Prostate gland (tissue), 2 donors: ENCODE data around the gene TENT5C. TPM values are rescaled to one million over a fixed set of nuclear protein-coding genes. Genes with fewer than 3 reads are reported as not detected.

Experiments
- DNase-seq: peaks from one replicate; pipeline ENCODE4 v3.0.0-alpha.2; 2019; ENCODE audit warnings: low spot score
- H3K27ac ChIP-seq, 2 donors: fragments of 200-600 bp; sonication (generic); 2 replicates each; pipeline ENCODE4 v1.5.1; 2017 to 2019
- H3K27me3 ChIP-seq: fragments of 200-600 bp; sonication (generic); replicated peaks from 2 replicates; pipeline ENCODE4 v1.5.1; 2019; ENCODE audit not compliant: insufficient read depth
- H3K36me3 ChIP-seq, 2 donors: fragments of 200-600 bp; sonication (generic); 1 replicate in 1 of 2; 2 replicates in 1 of 2; pipeline versions ENCODE4 v1.5.1 to v1.8.1; 2017 to 2019
- H3K4me1 ChIP-seq: fragments of 200-600 bp; sonication (generic); replicated peaks from 2 replicates; pipeline ENCODE4 v1.5.1; 2019
- H3K4me3 ChIP-seq, 2 donors: fragments of 200-600 bp; sonication (generic); 2 replicates each; pipeline ENCODE4 v1.5.1; 2017 to 2019
- H3K9me3 ChIP-seq: fragments of 200-600 bp; sonication (generic); 2 replicates; pipeline ENCODE4 v1.5.1; 2017
- CTCF ChIP-seq, 4 experiments: fragments of 200-600 bp in 2 of 4; fragments of 450-650 bp in 2 of 4; sonication (generic) in 2 of 4; IDR thresholded peaks; 1 replicate in 3 of 4; 2 replicates in 1 of 4; pipeline ENCODE4 v1.5.1; 2016 to 2019; ENCODE audit warnings: antibody characterized with exemption in 4 of 4, mild to moderate bottlenecking in 2 of 4, moderate library complexity in 2 of 4
- POLR2A ChIP-seq: fragments of 450-650 bp; IDR thresholded peaks from one replicate; pipeline ENCODE4 v1.6.1; 2016; ENCODE audit warnings: antibody characterized with exemption, mild to moderate bottlenecking
- POLR2AphosphoS5 ChIP-seq: sonication (generic); formaldehyde crosslinking; IDR thresholded peaks from one replicate; pipeline ENCODE4 v1.6.1; 2017; ENCODE audit warnings: antibody characterized with exemption
- WGBS: methylation state at CpG from one replicate; pipeline ENCODE4 v1.1.5; 2018; 5-methylcytosine and 5-hydroxymethylcytosine counted together
- intact Hi-C: fragments of 100-400 bp; cut with DNase I; formaldehyde crosslinking; loops from one replicate; pipeline ENCODE4 v1.14.2; 2022
- total RNA-seq, 2 donors: library from RNA; depleted of rRNA; stranded (reverse); fragments of >200 nt; gene quantifications; one replicate each; pipeline ENCODE4 v1.1.0, GENCODE V29; 2016

TENT5C gene
- total RNA-seq, 2 donors from 2014 or later, result 23.1 to 28.7 TPM

GRCh38 chr1:117636637-117637425 lies 31.0 kb downstream of the TENT5C start:
- 90% methylated on average over 8 of the region's 8 CpGs for WGBS
- H3K4me1 ChIP-seq, result no peaks in the 10 kb centered on the region
- H3K27me3 ChIP-seq, result no peaks in the 10 kb centered on the region
- TF ChIP-seq CTCF (IDR thresholded peaks at IDR 0.05) (no peak), POLR2AphosphoS5 (no peak), POLR2A (no peak)
- H3K9me3 ChIP-seq, result no peaks in the 10 kb centered on the region
- no peak overlapping the region for H3K4me3 ChIP-seq
- H3K36me3 ChIP-seq, result no peaks in the 10 kb centered on the region
- intact Hi-C loops, result no loop called here
- no peak overlapping the region for H3K27ac ChIP-seq
- no peak for DNase-seq

- no peak for TF ChIP-seq CTCF (IDR thresholded peaks at IDR 0.05)
- TF ChIP-seq POLR2AphosphoS5, result no peak
- TF ChIP-seq POLR2A, result no peak
- Histone ChIP-seq H3K27ac (no peak overlapping the region), H3K36me3 (no peaks in the 10 kb centered on the region), H3K27me3 (no peaks in the 10 kb centered on the region), H3K4me3 (no peak overlapping the region), H3K9me3 (no peaks in the 10 kb centered on the region), H3K4me1 (no peaks in the 10 kb centered on the region)
- intact Hi-C loops, result no loop called here
- no peak for DNase-seq
- WGBS, result 50% methylated on average over 1 of the region's 1 CpG
Observed at GRCh38 chr1:117638141-117638540, 32.3 kb downstream of the TENT5C start.

GRCh38 chr1:117638759-117639158 lies 32.9 kb downstream of the TENT5C start:
- intact Hi-C loops, result no loop called here
- DNase-seq, result no peak
- 86% methylated on average over 4 of the region's 4 CpGs for WGBS
- Histone ChIP-seq H3K36me3 (no peaks in the 10 kb centered on the region), H3K4me3 (no peak overlapping the region), H3K4me1 (no peaks in the 10 kb centered on the region), H3K9me3 (no peaks in the 10 kb centered on the region), H3K27me3 (no peaks in the 10 kb centered on the region), H3K27ac (no peak overlapping the region)
- no peak for TF ChIP-seq POLR2AphosphoS5
- no peak for TF ChIP-seq POLR2A
- no peak for TF ChIP-seq CTCF (IDR thresholded peaks at IDR 0.05)

- WGBS, result 92% methylated on average over 4 of the region's 4 CpGs
- no peak overlapping the region for H3K4me3 ChIP-seq
- intact Hi-C loops, result no loop called here
- no peaks in the 10 kb centered on the region for H3K9me3 ChIP-seq
- TF ChIP-seq CTCF (IDR thresholded peaks at IDR 0.05) (no peak), POLR2AphosphoS5 (no peak), POLR2A (no peak)
- no peaks in the 10 kb centered on the region for H3K4me1 ChIP-seq
- H3K27me3 ChIP-seq, result no peaks in the 10 kb centered on the region
- H3K36me3 ChIP-seq, result no peaks in the 10 kb centered on the region
- no peak for DNase-seq
- H3K27ac ChIP-seq, result no peak overlapping the region
Observed at GRCh38 chr1:117639741-117640140, 33.9 kb downstream of the TENT5C start.

- WGBS, result 91% methylated on average over 3 of the region's 3 CpGs
- no peak for DNase-seq
- intact Hi-C loops, result no loop called here
Observed at GRCh38 chr1:117641536-117641935, 35.7 kb downstream of the TENT5C start.

More at GRCh38 chr1:117641536-117641935, 35.7 kb downstream of the TENT5C start:
- Histone ChIP-seq H3K4me3 (no peak overlapping the region), H3K27me3 (no peaks in the 10 kb centered on the region), H3K4me1 (no peaks in the 10 kb centered on the region), H3K27ac (no peak overlapping the region), H3K9me3 (no peaks in the 10 kb centered on the region), H3K36me3 (no peaks in the 10 kb centered on the region)
- no peak for TF ChIP-seq POLR2A
- no peak for TF ChIP-seq POLR2AphosphoS5
- TF ChIP-seq CTCF (IDR thresholded peaks at IDR 0.05), result no peak
